ENCODE results near the gene PCGF1. TPM values are rescaled to one million over a fixed set of nuclear protein-coding genes. Genes with fewer than 3 reads are reported as not detected.
A peak's percentile ranks its signal among the peaks of the same experiment; 100 is the strongest.

PCGF1 gene
- total and polyA plus RNA-seq, 2 of the 13 experiments (the other 11 are each of a cell fraction or from before 2014, with no cell fraction given): 20.4 to 22.6 TPM

GRCh38 chr2:74502720-74503505 lies 4.6 kb downstream of the PCGF1 start (continued):
- TF ChIP-seq PRMT3 (CRISPR knock-in tag; IDR thresholded peaks at IDR 0.05; ENCODE audit: borderline replicate concordance, low read depth): peak; percentile 56; the same call in 1 of the 2 replicates
- no peak for TF ChIP-seq ZNF260 (CRISPR knock-in tag; IDR thresholded peaks at IDR 0.05; ENCODE audit: borderline replicate concordance, low read depth)
- TF ChIP-seq MAX (IDR thresholded peaks at IDR 0.05): no peak
- TF ChIP-seq ZNF574 (CRISPR knock-in tag; IDR thresholded peaks at IDR 0.05): peak; percentile 73
- TF ChIP-seq HMGA1 (CRISPR knock-in tag; conservative IDR thresholded peaks at IDR 0.05): no peak
- TF ChIP-seq ZNF142 (CRISPR knock-in tag; IDR thresholded peaks at IDR 0.05): no peak; the same call in 1 of the 2 replicates
- TF ChIP-seq ARID5B (CRISPR knock-in tag; IDR thresholded peaks at IDR 0.05): peak; percentile 49
- TF ChIP-seq HNRNPH1 (optimal IDR thresholded peaks at IDR 0.05; ENCODE audit: low read depth, low read length): no peak
- TF ChIP-seq ZNF660 (CRISPR knock-in tag; IDR thresholded peaks at IDR 0.05; ENCODE audit: borderline replicate concordance, low read depth): no peak; the same call in 1 of the 2 replicates
- peak; percentile 14; the same call in 1 of the 2 replicates for TF ChIP-seq NFKBIZ (CRISPR knock-in tag; IDR thresholded peaks at IDR 0.05)
- TF ChIP-seq MBD4 (IDR thresholded peaks at IDR 0.05; ENCODE audit: borderline replicate concordance, low read length): no peak
